HG02938 (cell line): ENCODE results near the gene SNPH.
A peak's percentile ranks its signal among the peaks of the same experiment; 100 is the strongest.

Experiments
- ATAC-seq: cut with Tn5 transposase; IDR thresholded peaks from one replicate; pipeline ENCODE4 v1.9.1; 2021; ENCODE audit warnings: mild to moderate bottlenecking, moderate library complexity; ENCODE audit not compliant: unreplicated experiment

Gene SNPH

GRCh38 chr20:1323256-1323655, 57.2 kb downstream of the SNPH start:
- ATAC-seq, result no peak

DNA sequence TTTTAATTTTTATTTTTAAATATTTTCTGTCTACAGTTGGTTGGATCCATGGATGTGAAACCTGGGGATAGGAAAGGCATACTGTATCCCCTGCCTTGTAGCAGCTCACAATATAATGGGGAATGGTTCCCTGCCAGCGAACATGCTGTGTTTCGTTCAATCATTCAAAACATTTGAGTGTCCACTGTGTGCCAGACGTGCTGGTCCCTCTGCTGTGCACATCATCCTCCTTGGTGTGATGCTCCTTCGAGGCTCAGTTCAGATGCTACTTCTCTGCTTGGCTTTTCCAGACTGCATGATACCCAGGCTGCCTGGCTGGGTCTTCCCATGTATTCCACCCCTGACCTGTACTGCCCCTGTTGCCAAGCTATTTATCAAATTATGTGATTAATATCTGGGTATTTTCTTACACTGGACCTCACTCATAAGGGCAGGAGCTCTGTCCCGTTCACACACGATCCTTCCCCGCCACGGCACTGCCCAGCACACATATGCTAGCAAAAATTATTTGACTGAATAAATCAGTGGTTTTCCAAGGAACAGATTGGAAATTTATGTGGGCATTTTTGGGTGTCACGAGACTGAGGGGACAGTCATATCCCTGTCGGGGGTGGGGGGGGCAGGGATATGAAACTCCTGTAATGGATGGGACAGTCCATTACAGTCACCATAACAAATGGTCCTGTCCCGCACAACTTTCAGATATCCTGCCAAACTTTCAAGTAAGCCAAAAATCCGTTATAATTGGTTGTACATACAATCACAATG, 57.9 kb downstream of the SNPH start:
- ATAC-seq, result no peak

DNA sequence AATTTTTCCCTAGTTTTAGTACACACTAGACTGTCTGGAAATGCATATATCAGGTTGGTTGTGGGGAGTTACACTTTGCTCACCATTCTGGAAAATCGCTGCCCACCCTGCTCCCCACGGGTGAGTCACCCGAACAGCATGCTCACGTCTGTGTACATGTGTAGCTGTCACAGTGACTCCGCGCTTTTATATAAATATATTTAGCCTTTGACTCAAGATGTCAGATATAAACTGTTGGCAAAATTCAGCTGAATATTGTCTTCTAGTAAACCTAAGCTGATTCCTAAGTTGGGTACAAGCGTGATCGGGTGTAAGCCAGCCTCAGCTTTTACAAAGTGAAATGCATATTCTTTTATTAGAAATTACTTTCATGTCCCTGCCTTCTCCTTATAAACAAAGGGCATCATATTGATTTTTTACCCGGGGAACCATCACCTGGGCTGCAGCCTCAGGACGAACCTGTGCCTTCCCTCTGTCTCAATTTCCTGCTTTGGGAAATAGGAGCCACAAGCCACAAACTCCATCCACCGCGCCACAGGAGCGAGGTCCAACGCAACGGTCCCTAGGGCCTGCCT, 58.6 kb downstream of the SNPH start:
- no peak for ATAC-seq

DNA sequence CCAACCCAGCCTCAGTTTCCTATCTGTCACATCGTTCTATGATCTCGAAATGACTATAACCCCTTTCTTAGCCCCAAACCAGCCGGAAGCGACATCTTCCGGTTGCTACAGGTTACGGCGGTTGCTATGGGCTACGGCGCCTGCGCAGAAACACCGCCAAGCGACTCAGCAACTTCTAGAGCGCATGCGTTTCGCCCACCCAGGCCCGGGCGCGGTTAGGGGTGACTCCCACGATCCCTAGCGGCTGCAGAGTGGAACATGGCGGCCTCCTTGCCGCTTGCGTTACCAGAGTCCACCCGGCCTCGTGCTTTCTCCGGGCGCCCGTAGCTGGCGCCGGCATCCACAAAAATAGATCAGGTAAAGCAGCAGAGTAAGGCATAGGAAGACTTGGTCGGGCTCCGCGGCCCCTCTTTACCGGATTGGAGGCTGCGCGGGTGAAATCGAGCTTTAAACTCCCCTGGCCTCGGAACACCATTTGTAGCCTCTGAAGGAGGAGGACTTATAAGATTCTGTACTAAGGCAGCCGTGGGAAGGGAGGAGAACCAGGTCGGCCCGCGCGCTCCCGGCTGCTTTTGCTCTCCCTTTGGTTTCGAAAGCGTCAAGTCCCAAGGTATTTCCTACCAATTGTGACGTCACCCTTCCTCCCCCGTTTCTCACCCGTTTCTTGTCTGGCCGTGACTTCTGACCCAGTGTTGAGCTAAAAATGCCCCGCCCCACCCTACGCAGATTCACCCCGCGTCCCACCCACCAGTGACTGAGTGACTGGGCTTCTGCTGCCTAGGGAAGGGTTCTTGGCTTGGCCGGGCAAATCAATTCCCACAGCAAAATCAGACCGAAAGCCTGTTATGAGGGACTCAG, 59.3 kb downstream of the SNPH start:
- ATAC-seq, result peak; percentile 83

DNA sequence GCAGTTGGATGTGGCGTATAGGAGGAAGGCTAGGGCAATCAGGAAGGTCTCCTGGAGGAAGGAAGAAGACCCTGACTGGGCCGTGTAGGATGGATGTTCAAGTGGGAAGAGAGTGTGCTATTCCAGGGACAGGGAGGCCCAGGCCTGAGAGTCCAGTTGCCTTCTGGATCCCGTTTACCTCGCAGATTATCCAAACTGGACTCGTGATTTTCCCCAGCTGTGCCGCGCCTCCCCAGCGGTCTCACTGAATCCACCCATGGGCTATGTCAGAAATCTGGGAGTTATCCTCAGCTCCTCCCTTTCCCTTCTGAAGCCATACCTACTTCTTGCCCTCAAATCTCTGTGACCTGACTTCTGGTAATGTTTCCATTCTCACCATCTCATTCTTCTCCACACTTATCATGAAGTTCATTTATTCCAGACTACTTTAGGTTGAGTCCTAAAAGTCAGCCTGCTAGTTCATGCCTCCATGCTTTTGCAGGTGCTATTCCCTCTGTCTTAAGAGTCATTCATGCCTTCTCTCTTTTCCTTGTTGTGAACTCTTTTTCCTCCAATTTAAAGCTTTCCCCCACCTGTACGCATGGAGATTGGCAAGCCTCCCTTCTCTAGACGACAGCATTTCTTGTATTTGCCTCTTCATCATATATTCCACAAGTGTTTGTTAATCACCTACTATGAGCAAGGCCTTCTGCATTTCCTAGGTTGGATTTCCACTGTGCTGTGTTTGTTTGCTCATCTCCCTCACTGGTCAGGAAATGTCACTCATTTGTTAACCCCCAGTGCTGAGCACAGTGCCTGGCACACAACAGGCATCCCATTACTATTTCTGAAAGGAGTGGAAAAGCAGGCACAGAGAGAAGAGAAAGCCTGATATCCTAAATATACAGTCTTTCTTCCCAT, 60.2 kb downstream of the SNPH start:
- no peak for ATAC-seq

DNA sequence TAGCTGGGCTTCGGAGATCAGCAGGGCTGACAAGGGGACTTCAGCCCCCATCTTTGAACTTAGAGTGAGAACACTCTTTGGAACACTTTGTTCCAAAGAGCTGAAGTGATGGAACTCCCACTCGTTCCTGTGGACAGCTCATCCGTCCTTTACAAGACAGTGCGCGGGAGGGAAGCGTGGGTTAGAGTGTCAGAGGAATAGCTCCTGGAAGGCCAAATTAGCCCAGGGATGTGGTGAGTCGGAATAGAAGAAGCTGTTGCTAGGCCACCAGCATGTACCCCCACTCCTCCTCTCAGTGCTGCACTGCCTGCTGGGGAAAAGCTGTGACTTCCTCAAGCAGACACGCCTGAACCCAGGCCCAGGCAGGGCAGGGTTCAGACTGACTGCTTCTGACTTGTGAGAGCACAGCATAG, 61.2 kb downstream of the SNPH start:
- ATAC-seq, result no peak

DNA sequence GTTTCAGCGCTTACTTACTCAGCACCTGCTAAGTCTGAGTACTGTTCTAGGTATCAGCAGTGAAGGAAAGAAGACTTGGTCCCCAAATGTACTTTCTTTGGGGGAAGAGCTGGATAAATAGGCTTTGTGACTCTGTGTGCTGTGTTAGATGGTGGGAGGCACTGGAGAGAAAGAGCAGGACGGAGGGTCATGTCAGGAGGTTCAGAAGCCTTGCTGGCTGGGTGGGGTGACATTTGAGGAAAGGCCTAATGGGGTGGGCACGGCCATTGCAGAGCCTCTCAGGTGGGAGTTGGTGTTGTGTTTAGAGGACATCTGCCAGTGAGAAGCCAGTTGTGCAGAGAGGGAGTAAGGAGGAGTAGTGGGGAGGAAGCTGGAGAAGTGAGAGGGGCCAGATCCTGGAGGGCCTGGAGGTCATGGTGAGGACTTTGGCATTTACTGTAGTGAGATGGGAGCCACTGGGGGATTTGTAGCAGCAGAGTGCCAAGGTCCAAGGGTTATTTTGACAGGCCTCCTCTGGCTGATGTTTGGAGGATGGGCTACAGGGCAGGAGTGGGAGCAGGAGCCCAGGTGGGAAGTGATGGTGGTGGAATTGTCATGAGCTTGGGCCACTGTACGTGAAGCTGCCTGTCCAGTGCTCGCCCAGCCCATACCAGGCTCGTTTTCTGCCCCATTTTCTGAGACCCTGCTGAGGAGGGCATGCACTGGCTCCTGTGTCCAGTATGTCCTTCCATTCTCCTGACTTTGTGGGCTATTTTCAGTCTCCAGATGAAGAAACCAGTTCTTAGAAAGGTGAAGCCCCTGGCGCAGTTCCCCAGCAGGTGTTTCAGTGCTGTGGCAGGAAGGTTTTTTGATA, 62.0 kb downstream of the SNPH start:
- no peak for ATAC-seq

GRCh38 chr20:1328680-1329330, 62.7 kb downstream of the SNPH start, which contains the start of gene SDCBP2:
Gene SDCBP2 (minus strand): TSS chr20:1329139. CDS start chr20:1320416, 8,723 bp downstream.
- no peak for ATAC-seq

GRCh38 chr20:1330075-1330830, 64.2 kb downstream of the SNPH start:
- no peak for ATAC-seq

GRCh38 chr20:1331101-1331500, 65.0 kb downstream of the SNPH start:
- ATAC-seq, result no peak

DNA sequence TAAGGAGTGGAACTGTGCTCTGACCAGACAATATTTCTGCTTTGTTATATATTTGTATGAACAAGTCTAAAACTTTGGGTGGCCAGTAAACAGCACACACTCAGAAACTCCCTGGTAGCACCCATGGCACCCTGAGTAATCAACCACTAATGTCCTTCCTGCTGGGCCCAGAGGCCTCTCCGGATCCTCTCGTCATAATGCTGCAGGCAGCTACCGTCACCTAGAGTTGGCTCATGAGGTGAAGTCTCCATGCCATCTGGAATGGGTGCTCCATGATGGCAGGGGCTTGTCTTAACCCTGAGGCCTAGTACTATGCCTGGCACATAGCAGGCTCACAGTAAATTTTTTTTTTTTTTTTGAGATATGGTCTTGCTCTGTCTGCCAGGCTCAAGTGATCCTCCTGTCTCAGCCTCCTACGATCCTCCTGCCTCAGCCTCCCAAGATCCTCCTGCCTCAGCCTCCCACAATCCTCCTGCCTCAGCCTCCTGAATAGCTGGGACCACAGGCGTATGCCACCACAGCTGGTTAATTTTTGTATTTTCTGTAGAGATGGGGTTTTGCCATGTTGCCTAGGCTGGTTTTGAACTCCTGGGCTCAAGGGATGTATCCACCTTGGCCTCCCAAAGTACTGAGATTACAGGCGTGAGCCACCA, 65.8 kb downstream of the SNPH start:
- ATAC-seq, result no peak

- no peak for ATAC-seq
These were observed 66.7 kb downstream of the SNPH start for GRCh38 chr20:1332749-1333300.

- no peak for ATAC-seq
These were observed 67.6 kb downstream of the SNPH start for GRCh38 chr20:1333462-1334369.

GRCh38 chr20:1334370-1334731, 68.3 kb downstream of the SNPH start:
- no peak for ATAC-seq

- no peak for ATAC-seq
These were observed 68.7 kb downstream of the SNPH start for GRCh38 chr20:1334761-1335160.

GRCh38 chr20:1335961-1336698, 70.0 kb downstream of the SNPH start:
- ATAC-seq, result no peak
